Loucy (cell line): Measurements from ENCODE around the gene CASQ2.

Source experiments
- H2AFZ ChIP-seq: fragments of 200-600 bp; sonication (generic); 2 replicates; pipeline ENCODE4 v1.6.0; 2016; ENCODE audit warnings: antibody characterized with exemption, mild to moderate bottlenecking, low read length, moderate library complexity
- H3F3A ChIP-seq: fragments of 200-600 bp; 2 replicates; pipeline ENCODE4 v1.6.0; 2016; ENCODE audit warnings: antibody characterized with exemption, low read depth, mild to moderate bottlenecking
- H3K27me3 ChIP-seq: fragments of 200-600 bp; sonication (generic); 2 replicates; pipeline ENCODE4 v1.6.1; 2014; ENCODE audit warnings: low read length, mild to moderate bottlenecking; ENCODE audit not compliant: insufficient read depth, poor library complexity, severe bottlenecking
- H3K36me3 ChIP-seq: fragments of 200-600 bp; sonication (generic); 2 replicates; pipeline ENCODE4 v1.6.1; 2016; ENCODE audit warnings: low read length; ENCODE audit not compliant: insufficient read depth
- H3K4me1 ChIP-seq: fragments of 200-600 bp; sonication (generic); 2 replicates; pipeline ENCODE4 v1.5.1; 2014; ENCODE audit warnings: low read length, mild to moderate bottlenecking; ENCODE audit not compliant: insufficient read depth, poor library complexity, severe bottlenecking
- H3K4me2 ChIP-seq: fragments of 200-600 bp; sonication (generic); 2 replicates; pipeline ENCODE4 v1.6.0; 2014; ENCODE audit warnings: antibody characterized with exemption, low read length, low read depth, mild to moderate bottlenecking; ENCODE audit not compliant: poor library complexity, severe bottlenecking
- H3K4me3 ChIP-seq: fragments of 200-600 bp; sonication (generic); 2 replicates; pipeline ENCODE4 v1.5.1; 2014; ENCODE audit warnings: low read length, mild to moderate bottlenecking, mixed read lengths; ENCODE audit not compliant: poor library complexity, severe bottlenecking
- H3K79me2 ChIP-seq: fragments of 200-600 bp; sonication (generic); 2 replicates; pipeline ENCODE4 v1.6.1; 2014; ENCODE audit warnings: low read length; ENCODE audit not compliant: insufficient read depth
- H3K9ac ChIP-seq: fragments of 200-600 bp; sonication (generic); 2 replicates; pipeline ENCODE4 v1.6.0; 2014; ENCODE audit warnings: mild to moderate bottlenecking, low read depth, low read length, moderate library complexity; ENCODE audit not compliant: poor library complexity, severe bottlenecking
- H3K9me2 ChIP-seq: fragments of 200-600 bp; sonication (generic); replicated peaks from 2 replicates; pipeline ENCODE4 v1.6.1; 2016; ENCODE audit warnings: low read depth, low read length, mixed read lengths
- H3K9me3 ChIP-seq: fragments of 200-600 bp; sonication (generic); 2 replicates; pipeline ENCODE4 v1.6.1; 2014; ENCODE audit warnings: mild to moderate bottlenecking, antibody characterized with exemption, low read length, low read depth; ENCODE audit not compliant: insufficient read depth
- H4K20me1 ChIP-seq: fragments of 200-600 bp; sonication (generic); 2 replicates; pipeline ENCODE4 v1.6.0; 2014; ENCODE audit warnings: antibody characterized with exemption, low read length, mild to moderate bottlenecking; ENCODE audit not compliant: insufficient read depth, poor library complexity, severe bottlenecking
- CTCF ChIP-seq: fragments of 200-600 bp; sonication (generic); conservative IDR thresholded peaks from 2 replicates; pipeline ENCODE4 v1.5.1; 2014; ENCODE audit warnings: mild to moderate bottlenecking, antibody characterized with exemption, low read length
- EZH2phosphoT487 ChIP-seq: fragments of 200-600 bp; IDR thresholded peaks from 2 replicates; pipeline ENCODE4 v1.6.1; 2018; ENCODE audit warnings: antibody characterized with exemption, mild to moderate bottlenecking, moderate library complexity, borderline replicate concordance

Gene CASQ2

GRCh38 chr1:115740811-115741210, 27.7 kb downstream of the CASQ2 start:
- TF ChIP-seq CTCF (no peak), EZH2phosphoT487 (no peak)
- Histone ChIP-seq H3F3A (no peaks in the 10 kb centered on the region), H4K20me1 (no peaks in the 10 kb centered on the region), H3K79me2 (no peaks in the 10 kb centered on the region), H3K9me2 (no peaks in the 10 kb centered on the region), H3K4me2 (no peak overlapping the region), H3K4me1 (no peaks in the 10 kb centered on the region), H3K36me3 (no peaks in the 10 kb centered on the region), H3K27me3 (no peaks in the 10 kb centered on the region), H2AFZ (no peak overlapping the region), H3K4me3 (no peak overlapping the region), H3K9ac (no peak overlapping the region), H3K9me3 (no peaks in the 10 kb centered on the region)

- Histone ChIP-seq H3K4me3 (no peak overlapping the region), H3K36me3 (no peaks in the 10 kb centered on the region), H3K27me3 (no peaks in the 10 kb centered on the region), H4K20me1 (no peaks in the 10 kb centered on the region), H3K9me2 (no peaks in the 10 kb centered on the region), H3K79me2 (no peaks in the 10 kb centered on the region), H3K4me2 (no peak overlapping the region), H3K9ac (no peak overlapping the region), H3K4me1 (no peaks in the 10 kb centered on the region), H2AFZ (no peak overlapping the region), H3K9me3 (no peaks in the 10 kb centered on the region), H3F3A (no peaks in the 10 kb centered on the region)
- no peak for TF ChIP-seq EZH2phosphoT487
- no peak for TF ChIP-seq CTCF
Observed at GRCh38 chr1:115732316-115732715, 36.2 kb downstream of the CASQ2 start.

GRCh38 chr1:115729756-115730155, 38.8 kb downstream of the CASQ2 start:
- Histone ChIP-seq H3K36me3 (no peaks in the 10 kb centered on the region), H2AFZ (no peak overlapping the region), H3K9me3 (no peaks in the 10 kb centered on the region), H3K27me3 (no peaks in the 10 kb centered on the region), H3F3A (no peaks in the 10 kb centered on the region), H4K20me1 (no peaks in the 10 kb centered on the region), H3K79me2 (no peaks in the 10 kb centered on the region), H3K4me2 (no peak overlapping the region), H3K9me2 (no peaks in the 10 kb centered on the region), H3K9ac (no peak overlapping the region), H3K4me3 (no peak overlapping the region), H3K4me1 (no peaks in the 10 kb centered on the region)
- TF ChIP-seq EZH2phosphoT487, result no peak
- no peak for TF ChIP-seq CTCF
